Liver (tissue), 3 donors: ENCODE results near the gene PATL2.

ENCODE experiments used
- ATF3 ChIP-seq: IDR thresholded peaks from 2 replicates; pipeline ENCODE4 v1.6.1; 2016; ENCODE audit warnings: antibody characterized with exemption
- FOXA2 ChIP-seq: IDR thresholded peaks from 2 replicates; pipeline ENCODE4 v1.6.1; 2016; ENCODE audit warnings: antibody characterized with exemption
- GABPA ChIP-seq, 2 donors: IDR thresholded peaks in 1 of 2; conservative IDR thresholded peaks in 1 of 2; 2 replicates each; pipeline ENCODE4 v1.6.1; 2016; ENCODE audit warnings: antibody characterized with exemption in 2 of 2, mild to moderate bottlenecking in 1 of 2, moderate library complexity in 1 of 2
- HNF4A ChIP-seq, 2 donors: conservative IDR thresholded peaks; 2 replicates each; pipeline ENCODE4 v1.6.1; 2016; ENCODE audit warnings: antibody characterized with exemption in 2 of 2, mild to moderate bottlenecking in 2 of 2
- RAD21 ChIP-seq, 2 donors: IDR thresholded peaks; 2 replicates each; pipeline ENCODE4 v1.6.1; 2016; ENCODE audit warnings: antibody characterized with exemption in 2 of 2, mild to moderate bottlenecking in 2 of 2
- REST ChIP-seq: IDR thresholded peaks from 2 replicates; pipeline ENCODE4 v1.6.1; 2016; ENCODE audit warnings: antibody characterized with exemption, mild to moderate bottlenecking
- TF ChIP-seq, protein P1 (sequence below): fragments of 150-350 bp; IDR thresholded peaks from 2 replicates; pipeline ENCODE4 v1.5.1; 2017; ENCODE audit warnings: improper control_type of control experiment, low read depth, low read length; ENCODE audit not compliant: missing input control
- TF ChIP-seq, protein P2 (sequence below): IDR thresholded peaks from 2 replicates; pipeline ENCODE4 v1.6.1; 2016; ENCODE audit warnings: antibody characterized with exemption
- donor health status: healthy.
- donor health status: healthy.

GRCh38 chr15:44706946-44707636 lies 4.0 kb downstream of the PATL2 start:
- TF ChIP-seq, protein P1, sequence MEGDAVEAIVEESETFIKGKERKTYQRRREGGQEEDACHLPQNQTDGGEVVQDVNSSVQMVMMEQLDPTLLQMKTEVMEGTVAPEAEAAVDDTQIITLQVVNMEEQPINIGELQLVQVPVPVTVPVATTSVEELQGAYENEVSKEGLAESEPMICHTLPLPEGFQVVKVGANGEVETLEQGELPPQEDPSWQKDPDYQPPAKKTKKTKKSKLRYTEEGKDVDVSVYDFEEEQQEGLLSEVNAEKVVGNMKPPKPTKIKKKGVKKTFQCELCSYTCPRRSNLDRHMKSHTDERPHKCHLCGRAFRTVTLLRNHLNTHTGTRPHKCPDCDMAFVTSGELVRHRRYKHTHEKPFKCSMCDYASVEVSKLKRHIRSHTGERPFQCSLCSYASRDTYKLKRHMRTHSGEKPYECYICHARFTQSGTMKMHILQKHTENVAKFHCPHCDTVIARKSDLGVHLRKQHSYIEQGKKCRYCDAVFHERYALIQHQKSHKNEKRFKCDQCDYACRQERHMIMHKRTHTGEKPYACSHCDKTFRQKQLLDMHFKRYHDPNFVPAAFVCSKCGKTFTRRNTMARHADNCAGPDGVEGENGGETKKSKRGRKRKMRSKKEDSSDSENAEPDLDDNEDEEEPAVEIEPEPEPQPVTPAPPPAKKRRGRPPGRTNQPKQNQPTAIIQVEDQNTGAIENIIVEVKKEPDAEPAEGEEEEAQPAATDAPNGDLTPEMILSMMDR: no peak
- TF ChIP-seq RAD21 (IDR thresholded peaks at IDR 0.05): no peak
- no peak for TF ChIP-seq FOXA2
- no peak for TF ChIP-seq HNF4A (conservative IDR thresholded peaks at IDR 0.05)
- TF ChIP-seq ATF3: no peak
- no peak for TF ChIP-seq REST
- TF ChIP-seq, protein P2, sequence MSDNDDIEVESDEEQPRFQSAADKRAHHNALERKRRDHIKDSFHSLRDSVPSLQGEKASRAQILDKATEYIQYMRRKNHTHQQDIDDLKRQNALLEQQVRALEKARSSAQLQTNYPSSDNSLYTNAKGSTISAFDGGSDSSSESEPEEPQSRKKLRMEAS: no peak
- TF ChIP-seq GABPA (IDR thresholded peaks at IDR 0.05 in 1 of 2, conservative IDR thresholded peaks at IDR 0.05 in 1 of 2): no peak
